Measurements from ENCODE around the gene MLLT11.

MLLT11 gene

DNA sequence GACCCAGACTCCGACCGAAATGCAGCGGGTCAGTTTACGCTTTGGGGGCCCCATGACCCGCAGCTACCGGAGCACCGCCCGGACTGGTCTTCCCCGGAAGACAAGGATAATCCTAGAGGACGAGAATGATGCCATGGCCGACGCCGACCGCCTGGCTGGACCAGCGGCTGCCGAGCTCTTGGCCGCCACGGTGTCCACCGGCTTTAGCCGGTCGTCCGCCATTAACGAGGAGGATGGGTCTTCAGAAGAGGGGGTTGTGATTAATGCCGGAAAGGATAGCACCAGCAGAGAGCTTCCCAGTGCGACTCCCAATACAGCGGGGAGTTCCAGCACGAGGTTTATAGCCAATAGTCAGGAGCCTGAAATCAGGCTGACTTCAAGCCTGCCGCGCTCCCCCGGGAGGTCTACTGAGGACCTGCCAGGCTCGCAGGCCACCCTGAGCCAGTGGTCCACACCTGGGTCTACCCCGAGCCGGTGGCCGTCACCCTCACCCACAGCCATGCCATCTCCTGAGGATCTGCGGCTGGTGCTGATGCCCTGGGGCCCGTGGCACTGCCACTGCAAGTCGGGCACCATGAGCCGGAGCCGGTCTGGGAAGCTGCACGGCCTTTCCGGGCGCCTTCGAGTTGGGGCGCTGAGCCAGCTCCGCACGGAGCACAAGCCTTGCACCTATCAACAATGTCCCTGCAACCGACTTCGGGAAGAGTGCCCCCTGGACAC is 12.1 kb upstream of the MLLT11 start:
- in situ Hi-C loops (cut with MboI; ENCODE audit: low sequenced_read_pairs): no loop called here
- H3K36me3 ChIP-seq (replicated peaks): peaks cover 17% of the 10 kb centered on the region
- H3K4me3 ChIP-seq: peak overlapping the region; percentile 46
- H3K9me3 ChIP-seq: no peaks in the 10 kb centered on the region
- H3K27me3 ChIP-seq (ENCODE audit: low read depth): no peaks in the 10 kb centered on the region
- H3K4me1 ChIP-seq: peaks cover 11% of the 10 kb centered on the region
- DNase-seq (ENCODE audit: low spot score in 2 of 2): peak; percentile 50 to 69

DNA sequence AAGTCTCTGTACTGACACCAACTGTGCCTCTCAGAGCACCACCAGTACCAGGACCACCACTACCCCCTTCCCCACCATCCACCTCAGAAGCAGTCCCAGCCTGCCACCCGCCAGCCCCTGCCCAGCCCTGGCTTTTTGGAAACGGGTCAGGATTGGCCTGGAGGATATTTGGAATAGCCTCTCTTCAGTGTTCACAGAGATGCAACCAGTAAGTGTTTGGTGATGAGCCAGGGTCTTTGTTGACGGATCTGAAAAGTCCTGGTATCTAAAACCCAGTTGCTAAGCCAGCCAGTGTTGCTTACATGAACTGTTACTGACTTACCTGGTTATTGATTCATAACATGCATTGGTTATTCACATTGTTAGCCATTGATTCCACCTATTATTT is 11.6 kb upstream of the MLLT11 start:
- no peaks in the 10 kb centered on the region for H3K9me3 ChIP-seq
- peak overlapping the region; percentile 46 for H3K4me3 ChIP-seq
- H3K27me3 ChIP-seq (ENCODE audit: low read depth): no peaks in the 10 kb centered on the region
- in situ Hi-C loops (cut with MboI; ENCODE audit: low sequenced_read_pairs): no loop called here
- no peak for DNase-seq (ENCODE audit: low spot score in 2 of 2)
- H3K36me3 ChIP-seq (replicated peaks): peaks cover 23% of the 10 kb centered on the region
- H3K4me1 ChIP-seq: peaks cover 11% of the 10 kb centered on the region

DNA sequence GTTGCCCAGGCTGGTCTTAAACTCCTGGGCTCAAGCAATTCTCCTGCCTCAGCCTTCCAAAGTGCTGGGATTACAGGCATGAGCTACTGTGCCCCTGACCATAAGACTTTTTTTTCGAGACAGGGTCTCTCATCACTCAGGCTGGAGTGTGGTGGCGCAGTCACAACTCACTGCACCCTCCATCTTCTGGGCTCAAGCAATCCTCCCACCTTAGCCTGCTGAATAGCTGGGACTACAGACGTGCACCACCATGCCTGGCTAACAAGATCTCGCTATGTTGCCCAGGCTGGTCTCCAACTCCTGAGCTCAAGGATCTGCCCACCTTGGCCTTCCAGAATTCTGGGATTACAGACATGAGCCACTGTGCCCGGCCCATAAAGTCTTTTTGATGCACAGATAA is 10.7 kb upstream of the MLLT11 start:
- DNase-seq (ENCODE audit: low spot score in 2 of 2): no peak
- H3K9me3 ChIP-seq: no peaks in the 10 kb centered on the region
- H3K36me3 ChIP-seq (replicated peaks): peaks cover 31% of the 10 kb centered on the region
- H3K4me3 ChIP-seq: no peak overlapping the region
- peaks cover 11% of the 10 kb centered on the region for H3K4me1 ChIP-seq
- in situ Hi-C loops (cut with MboI; ENCODE audit: low sequenced_read_pairs): no loop called here
- H3K27me3 ChIP-seq (ENCODE audit: low read depth): no peaks in the 10 kb centered on the region

DNA sequence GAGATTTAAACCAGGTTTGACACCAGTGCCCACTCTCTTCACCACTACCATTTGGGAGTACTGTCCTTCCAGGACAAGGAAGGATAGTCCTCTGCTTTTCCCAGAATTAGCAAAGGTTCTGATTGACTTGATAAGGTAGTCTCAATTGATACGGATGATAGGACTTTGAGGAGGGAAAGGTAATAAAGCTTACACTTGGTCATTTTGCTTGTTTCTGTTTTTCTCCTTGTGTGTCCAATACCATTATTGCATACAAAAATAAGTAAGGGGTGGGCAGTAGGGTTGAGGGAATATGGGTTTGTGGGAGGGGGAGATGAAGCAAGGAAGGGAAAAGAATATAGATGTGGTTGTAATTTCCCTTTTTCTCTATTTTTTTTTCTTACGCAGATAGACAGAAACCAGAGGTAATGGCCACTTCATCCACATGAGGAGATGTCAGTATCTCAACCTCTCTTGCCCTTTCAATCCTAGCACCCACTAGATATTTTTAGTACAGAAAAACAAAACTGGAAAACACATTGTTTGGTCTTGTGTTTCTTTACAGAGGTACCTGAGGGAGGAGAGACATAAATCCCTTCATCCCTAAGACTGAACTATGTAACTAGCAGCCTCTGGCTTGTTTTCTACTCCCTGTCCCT is 10.0 kb upstream of the MLLT11 start:
- Histone ChIP-seq H3K4me1 (peaks cover 11% of the 10 kb centered on the region), H3K27me3 (ENCODE audit: low read depth) (no peaks in the 10 kb centered on the region), H3K36me3 (replicated peaks) (peaks cover 38% of the 10 kb centered on the region), H3K4me3 (no peak overlapping the region), H3K9me3 (no peaks in the 10 kb centered on the region)
- in situ Hi-C loops (cut with MboI; ENCODE audit: low sequenced_read_pairs): no loop called here
- no peak for DNase-seq (ENCODE audit: low spot score in 2 of 2)

DNA sequence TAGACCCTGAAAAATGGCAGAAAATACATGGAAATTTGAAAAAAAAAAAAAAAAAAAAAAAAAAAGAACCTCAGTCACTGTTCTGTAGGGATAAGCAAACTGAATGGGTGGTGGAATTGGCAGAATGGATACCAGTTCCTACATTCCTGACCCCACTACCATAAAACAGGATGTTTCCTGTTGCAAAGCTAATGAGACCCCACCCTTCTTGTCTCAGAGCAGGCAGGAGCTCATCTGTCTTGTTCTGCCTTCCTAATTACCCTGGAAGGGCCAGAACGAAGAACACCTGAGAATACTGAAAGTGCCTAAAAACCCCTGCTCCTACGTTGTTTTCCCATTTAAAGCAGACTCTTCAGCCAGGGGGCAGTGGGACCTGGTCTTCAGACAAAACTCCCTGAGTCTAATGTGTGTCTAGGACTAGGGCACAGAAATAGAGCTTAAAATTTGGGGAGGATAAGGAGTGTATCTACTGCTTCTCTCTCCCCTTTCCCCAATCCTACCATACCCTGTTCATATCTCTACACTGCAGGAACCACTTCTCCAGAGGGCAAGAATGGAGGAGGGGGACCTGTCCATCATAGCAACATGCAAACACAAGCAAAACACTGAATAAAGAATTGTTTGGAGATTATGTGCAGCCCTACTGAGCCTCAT is 8.7 kb upstream of the MLLT11 start:
- no peak for DNase-seq (ENCODE audit: low spot score in 2 of 2)
- Histone ChIP-seq H3K4me1 (peaks cover 12% of the 10 kb centered on the region), H3K36me3 (replicated peaks) (peaks cover 51% of the 10 kb centered on the region), H3K4me3 (no peak overlapping the region), H3K27me3 (ENCODE audit: low read depth) (no peaks in the 10 kb centered on the region), H3K9me3 (no peaks in the 10 kb centered on the region)
- in situ Hi-C loops (cut with MboI; ENCODE audit: low sequenced_read_pairs): no loop called here

DNA sequence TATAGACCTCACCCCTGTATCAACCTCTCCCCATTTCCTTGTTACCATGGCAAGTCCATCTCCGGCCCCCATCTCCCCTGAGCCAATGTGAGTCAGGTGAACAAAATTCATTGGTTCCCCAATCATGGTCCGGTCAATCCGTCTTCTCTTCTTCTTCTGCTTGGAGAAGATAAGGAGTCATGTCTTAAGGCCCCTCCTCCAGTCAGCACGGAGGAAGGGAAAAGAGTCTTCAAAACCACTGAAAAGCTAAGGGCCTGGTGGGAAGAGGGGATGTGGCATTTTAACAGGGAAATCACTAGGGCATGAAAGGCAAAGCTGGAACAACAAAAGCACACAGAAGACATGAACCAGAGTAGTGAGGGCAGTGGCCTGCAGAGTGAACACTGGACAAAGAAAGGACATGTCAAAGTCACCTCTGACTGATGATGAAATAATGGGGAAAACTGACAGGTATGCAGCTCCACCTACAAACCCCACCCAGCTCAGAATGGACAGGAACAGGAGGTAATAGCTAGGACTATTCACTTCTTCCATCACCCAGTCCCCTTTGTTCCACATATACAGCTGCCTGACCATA is 5.1 kb upstream of the MLLT11 start:
- H3K9me3 ChIP-seq: no peaks in the 10 kb centered on the region
- no peaks in the 10 kb centered on the region for H3K27me3 ChIP-seq (ENCODE audit: low read depth)
- H3K4me3 ChIP-seq: no peak overlapping the region
- H3K36me3 ChIP-seq (replicated peaks): peaks cover 60% of the 10 kb centered on the region
- no peak for DNase-seq (ENCODE audit: low spot score in 2 of 2)
- in situ Hi-C loops (cut with MboI; ENCODE audit: low sequenced_read_pairs): no loop called here
- H3K4me1 ChIP-seq: peaks cover 15% of the 10 kb centered on the region

DNA sequence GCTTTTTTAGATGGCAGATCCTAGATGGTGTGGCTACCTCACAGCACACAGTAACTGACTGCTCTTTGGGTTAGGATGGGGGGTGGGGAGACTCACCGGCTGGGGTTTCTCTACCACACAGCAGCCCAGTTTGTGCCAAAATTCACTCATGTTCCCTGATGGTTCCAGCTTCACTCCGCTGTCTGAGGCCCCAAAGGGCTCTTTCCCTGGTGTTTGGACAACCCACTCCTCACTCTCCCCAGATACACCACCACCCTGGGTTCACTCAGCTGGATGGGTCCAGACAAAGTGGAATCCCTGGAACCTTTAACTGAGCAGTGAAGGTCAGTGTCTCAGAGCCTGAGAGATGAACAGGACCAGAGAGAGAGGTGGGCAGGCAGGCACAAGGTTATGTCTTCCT is 4.6 kb upstream of the MLLT11 start:
- DNase-seq (ENCODE audit: low spot score in 2 of 2): no peak
- Histone ChIP-seq H3K36me3 (replicated peaks) (peaks cover 60% of the 10 kb centered on the region), H3K4me1 (peaks cover 15% of the 10 kb centered on the region), H3K27me3 (ENCODE audit: low read depth) (no peaks in the 10 kb centered on the region), H3K9me3 (no peaks in the 10 kb centered on the region), H3K4me3 (no peak overlapping the region)
- in situ Hi-C loops (cut with MboI; ENCODE audit: low sequenced_read_pairs): no loop called here

DNA sequence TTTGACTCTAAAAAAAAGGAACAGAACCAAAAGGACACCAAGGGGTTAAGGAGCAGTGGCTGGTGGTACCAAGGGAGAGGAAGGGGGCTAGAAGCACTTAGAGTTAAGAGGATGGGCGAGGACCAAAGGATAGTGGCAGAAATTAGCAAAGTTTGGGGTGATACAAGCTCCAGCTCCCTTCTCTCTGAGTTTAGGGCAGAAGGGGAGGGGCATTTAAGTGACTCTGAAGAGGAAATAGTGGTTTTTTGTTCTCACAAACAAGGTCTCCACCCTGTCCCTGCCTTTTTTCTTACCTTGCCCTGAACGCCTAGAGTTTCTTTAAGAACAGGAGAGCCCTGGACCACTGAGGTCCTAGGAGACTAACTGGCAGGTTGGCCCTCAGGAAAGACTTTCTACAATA is 4.0 kb upstream of the MLLT11 start:
- Histone ChIP-seq H3K27me3 (ENCODE audit: low read depth) (no peaks in the 10 kb centered on the region), H3K4me1 (peaks cover 15% of the 10 kb centered on the region), H3K36me3 (replicated peaks) (peaks cover 60% of the 10 kb centered on the region), H3K9me3 (no peaks in the 10 kb centered on the region), H3K4me3 (no peak overlapping the region)
- in situ Hi-C loops (cut with MboI; ENCODE audit: low sequenced_read_pairs): no loop called here
- DNase-seq (ENCODE audit: low spot score in 2 of 2): no peak

DNA sequence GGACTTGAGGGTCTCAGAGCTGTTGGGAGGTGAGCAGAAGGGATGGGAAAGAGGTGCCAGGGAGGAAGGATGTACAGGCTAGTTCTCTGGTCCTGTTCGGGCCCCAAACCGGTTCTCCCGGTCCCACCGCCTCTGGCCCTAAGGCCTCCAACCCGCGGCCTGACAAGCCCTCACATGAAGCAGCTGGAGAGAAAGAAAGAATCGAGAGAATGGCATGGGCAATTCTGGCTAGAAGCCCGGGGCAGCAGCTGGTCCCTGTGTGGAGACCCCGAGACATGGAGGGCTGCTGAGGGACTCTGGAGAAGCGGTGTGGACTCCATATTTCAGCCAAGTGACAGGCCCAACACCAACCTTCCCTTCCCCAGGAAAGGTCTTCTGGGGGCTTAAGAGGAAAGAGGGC is 1.5 kb upstream of the MLLT11 start:
- in situ Hi-C loops (cut with MboI; ENCODE audit: low sequenced_read_pairs): no loop called here
- H3K4me3 ChIP-seq: peak overlapping the region; percentile 97
- no peaks in the 10 kb centered on the region for H3K9me3 ChIP-seq
- peak in 1 of 2 experiments; percentile 38 for DNase-seq (ENCODE audit: low spot score in 2 of 2)
- peaks cover 39% of the 10 kb centered on the region for H3K36me3 ChIP-seq (replicated peaks)
- no peaks in the 10 kb centered on the region for H3K27me3 ChIP-seq (ENCODE audit: low read depth)
- peaks cover 19% of the 10 kb centered on the region for H3K4me1 ChIP-seq

DNA sequence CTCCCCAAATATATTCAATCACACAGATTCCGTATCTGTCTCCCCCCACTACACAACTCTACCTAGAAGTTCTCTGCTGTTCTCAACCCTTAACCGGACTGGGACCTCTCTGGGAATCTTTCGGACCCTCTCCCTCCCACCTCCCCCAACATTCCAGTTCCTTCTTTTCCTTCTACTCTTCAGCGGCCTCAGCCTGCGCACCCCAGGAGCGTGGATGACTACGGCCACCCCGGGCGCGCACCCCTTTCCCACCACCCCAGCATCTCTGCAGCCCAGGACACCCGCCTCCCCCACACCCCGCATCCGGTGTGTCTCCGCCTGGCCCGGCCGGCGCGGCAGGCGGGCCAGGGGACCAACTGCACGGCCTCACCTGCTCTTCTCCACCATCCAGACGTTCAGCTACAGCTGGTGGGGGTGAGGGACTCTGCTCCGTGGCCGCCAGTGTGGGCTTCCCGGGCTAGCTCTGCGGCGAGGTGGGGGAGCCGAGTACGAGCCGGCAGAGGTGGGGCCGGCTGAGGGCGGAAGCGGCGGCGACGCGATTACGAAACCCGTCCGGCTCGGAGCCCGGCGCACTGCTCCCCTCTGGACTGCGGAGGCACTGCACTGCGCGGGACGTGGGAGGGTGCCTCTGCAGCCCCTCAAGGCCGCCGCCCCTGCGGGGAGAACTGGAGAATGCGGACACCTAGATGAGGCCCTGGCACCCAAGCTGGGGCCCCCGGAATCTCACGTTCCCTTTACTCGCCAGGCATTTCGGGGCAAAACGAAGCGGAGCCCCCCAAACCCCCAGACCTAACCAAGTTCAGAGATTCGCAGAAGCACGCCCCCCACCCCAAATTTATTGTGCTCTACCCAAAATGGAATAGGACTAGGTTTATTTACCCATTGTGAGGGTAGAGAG is 839 bp upstream of the MLLT11 start, which contains the start of gene CDC42SE1:
CDC42SE1 (minus strand) TSS at position 514 of the 898 bp plus-strand sequence. CDS start 3,892 bp downstream, outside the sequence.
- H3K4me3 ChIP-seq: peak within 1 kb of the TSS; percentile 97
- no peaks in the 10 kb centered on the region for H3K9me3 ChIP-seq
- no peaks in the 10 kb centered on the region for H3K27me3 ChIP-seq (ENCODE audit: low read depth)
- in situ Hi-C loops (cut with MboI; ENCODE audit: low sequenced_read_pairs): no loop called here
- H3K4me1 ChIP-seq: peaks cover 19% of the 10 kb centered on the region
- H3K36me3 ChIP-seq (replicated peaks): peaks cover 32% of the 10 kb centered on the region
- DNase-seq (ENCODE audit: low spot score in 2 of 2): peak; percentile 90 to 91

DNA sequence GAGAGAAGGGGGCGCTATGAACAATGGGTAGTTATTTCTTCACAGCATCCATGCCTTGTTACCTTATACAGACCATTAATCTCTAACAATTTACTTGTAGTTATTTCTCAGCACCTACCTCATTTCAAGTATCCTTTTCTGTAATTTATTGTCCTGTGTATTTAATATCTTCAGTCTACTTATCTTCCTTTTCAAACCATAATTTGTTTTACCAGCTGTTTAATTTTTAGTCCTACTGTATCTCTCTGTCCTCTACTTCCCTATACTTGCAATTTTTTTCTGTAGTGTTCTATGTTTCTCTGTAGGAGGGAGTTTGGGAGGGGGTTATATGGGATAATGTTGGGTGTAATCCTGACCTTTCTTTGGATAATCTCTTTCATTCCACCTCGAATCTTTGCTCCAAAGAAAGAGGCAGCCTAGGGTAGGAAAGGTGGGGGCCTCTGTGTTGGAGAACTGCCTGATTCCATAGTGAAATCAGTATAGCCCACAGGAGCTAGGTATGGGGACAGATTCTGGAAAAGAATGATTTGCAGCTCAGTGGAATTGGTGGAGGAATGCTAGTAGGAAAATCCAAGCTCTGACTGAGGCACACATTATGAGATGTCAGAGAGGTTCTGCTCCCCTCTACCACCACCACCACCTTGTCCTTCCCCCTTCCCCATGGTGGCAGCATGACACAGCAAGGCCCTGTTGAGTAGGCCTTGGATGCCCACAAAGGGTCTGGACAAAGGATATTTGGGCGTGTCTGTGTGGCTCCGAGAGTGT is 642 bp downstream of the MLLT11 start:
- no peaks in the 10 kb centered on the region for H3K27me3 ChIP-seq (ENCODE audit: low read depth)
- H3K4me1 ChIP-seq: peaks cover 19% of the 10 kb centered on the region
- H3K9me3 ChIP-seq: no peaks in the 10 kb centered on the region
- in situ Hi-C loops (cut with MboI; ENCODE audit: low sequenced_read_pairs): no loop called here
- DNase-seq (ENCODE audit: low spot score in 2 of 2): peak; percentile 40 to 68
- H3K36me3 ChIP-seq (replicated peaks): peaks cover 22% of the 10 kb centered on the region
- H3K4me3 ChIP-seq: peak overlapping the region; percentile 97

DNA sequence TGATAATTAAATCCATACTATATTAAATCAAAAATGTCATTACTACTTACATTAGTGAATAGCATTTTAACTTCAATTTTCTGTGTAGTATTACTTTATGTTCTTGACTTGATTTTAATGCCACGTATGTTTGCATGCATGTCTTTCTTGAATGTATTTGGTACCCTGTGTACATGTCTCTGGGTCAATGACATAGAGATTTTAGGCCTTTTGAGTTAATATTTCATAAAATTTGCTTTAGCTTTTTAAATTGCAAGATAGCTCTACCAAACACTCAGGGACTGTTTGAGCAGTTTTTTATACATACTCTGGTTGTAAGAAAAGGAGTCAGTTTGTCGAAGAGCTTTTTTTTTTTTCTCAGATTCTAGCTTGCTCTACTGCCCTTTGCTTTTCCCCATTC is 1.5 kb downstream of the MLLT11 start:
- H3K36me3 ChIP-seq (replicated peaks): peaks cover 19% of the 10 kb centered on the region
- no peaks in the 10 kb centered on the region for H3K27me3 ChIP-seq (ENCODE audit: low read depth)
- no peaks in the 10 kb centered on the region for H3K9me3 ChIP-seq
- DNase-seq (ENCODE audit: low spot score in 2 of 2): no peak
- peak overlapping the region; percentile 97; the same call in 1 of the 2 replicates for H3K4me3 ChIP-seq
- in situ Hi-C loops (cut with MboI; ENCODE audit: low sequenced_read_pairs): no loop called here
- H3K4me1 ChIP-seq: peaks cover 16% of the 10 kb centered on the region

Measured in HAP-1 (cell line).